ENCODE measurements around the gene C14orf180.

- TF ChIP-seq CTCF (IDR thresholded peaks at IDR 0.05; ENCODE audit: low read depth, low read length) = no peak
- no peak for TF ChIP-seq EZH2phosphoT487 (IDR thresholded peaks at IDR 0.05; ENCODE audit: low read depth)
These were observed 45.4 kb downstream of the C14orf180 start for GRCh38 chr14:104624939-104625338.

Data from OCI-LY3 (cell line).